ENCODE results near the gene SMAP1. TPM values are rescaled to one million over a fixed set of nuclear protein-coding genes. Genes with fewer than 3 reads are reported as not detected.

Gene SMAP1
- 27.7 TPM for total RNA-seq
- long read RNA-seq, transcript SMAP1-203 (11 exons, 3,333 nt) = major isoform, 83 of 97 reads
- long read RNA-seq, partial matches to known transcripts = 3 of 97 reads
- long read RNA-seq, other reads (novel, unspliced or antisense) = 8 of 97 reads

GRCh38 chr6:70667711-70668498 lies at the start of gene SMAP1:
SMAP1 (plus strand) TSS chr6:70667883; CDS start chr6:70668024, 141 bp downstream.
- intact Hi-C loops (cut with DNase I) = loop anchor here (5.0 kb wide), 1 partner anchor 101 kb away; the partner anchor contains the start of gene SDHAF4
- peak; percentile 99 for ATAC-seq (ENCODE audit: poor library complexity)
- peak; percentile 97 for DNase-seq

DNA sequence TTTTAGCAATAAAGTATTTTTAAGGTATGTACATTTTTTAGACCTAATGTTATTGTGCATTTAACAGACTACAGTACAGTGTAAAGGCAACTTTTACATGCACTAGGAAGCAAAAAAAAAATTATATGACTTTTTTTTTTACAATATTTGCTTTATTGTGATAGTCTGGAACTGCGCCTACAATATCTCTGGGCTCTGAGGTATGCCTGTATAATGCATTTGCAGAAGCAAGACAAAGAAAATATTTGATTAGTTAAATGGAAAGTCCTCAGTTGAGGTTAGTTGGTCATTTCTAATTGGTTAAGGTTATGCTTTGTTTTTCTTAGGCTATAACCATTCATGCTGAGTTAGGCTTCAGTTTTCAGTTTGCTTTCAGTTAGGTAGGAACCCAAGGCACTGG lies 46.9 kb upstream of the SMAP1 start:
- ATAC-seq (ENCODE audit: poor library complexity) = no peak
- no peak for DNase-seq
- intact Hi-C loops (cut with DNase I) = no loop called here

DNA sequence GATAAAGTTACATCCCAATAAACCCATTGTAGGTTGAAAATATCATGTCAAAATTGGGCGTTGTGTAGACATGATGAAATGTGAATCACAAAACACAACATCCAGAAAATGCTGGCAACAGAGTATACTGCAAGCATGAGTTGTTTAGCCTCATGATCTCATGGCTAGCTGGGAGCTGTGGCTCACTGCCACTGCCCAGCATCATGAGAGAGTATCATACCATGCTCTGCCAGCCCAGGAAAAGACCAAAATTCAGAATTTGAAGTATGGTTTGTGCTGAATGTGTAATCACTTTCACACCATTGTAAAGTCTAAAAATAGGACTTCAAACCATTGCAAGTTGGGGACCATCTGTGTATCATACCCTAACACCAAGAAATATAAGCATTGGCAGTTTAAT lies 45.2 kb upstream of the SMAP1 start:
- intact Hi-C loops (cut with DNase I) = no loop called here
- ATAC-seq (ENCODE audit: poor library complexity) (no peak), DNase-seq (no peak)

DNA sequence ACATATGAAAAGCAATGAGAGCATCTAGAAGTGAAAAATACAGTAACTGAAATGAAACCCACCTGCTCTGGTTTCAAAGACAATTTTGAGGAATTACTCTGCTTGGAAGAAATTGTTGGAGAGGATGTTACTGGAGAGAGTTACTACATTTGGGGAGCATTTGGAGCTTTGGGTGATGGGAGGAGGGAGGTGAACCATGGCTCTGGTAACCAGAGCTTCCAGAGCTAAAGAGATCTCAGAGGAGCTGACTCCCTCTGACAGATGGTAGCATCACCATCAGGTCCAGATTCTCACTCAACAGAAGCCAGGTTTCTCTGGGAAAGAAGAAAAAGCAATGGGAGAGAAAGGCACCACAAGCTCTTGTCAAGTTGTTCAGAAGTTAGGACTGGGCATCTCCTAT lies 42.2 kb upstream of the SMAP1 start:
- ATAC-seq (ENCODE audit: poor library complexity) = no peak
- intact Hi-C loops (cut with DNase I) = no loop called here
- no peak for DNase-seq

- no peak for ATAC-seq (ENCODE audit: poor library complexity)
- intact Hi-C loops (cut with DNase I) = no loop called here
- no peak for DNase-seq
Observed at GRCh38 chr6:70627500-70628254, 40.0 kb upstream of the SMAP1 start.

DNA sequence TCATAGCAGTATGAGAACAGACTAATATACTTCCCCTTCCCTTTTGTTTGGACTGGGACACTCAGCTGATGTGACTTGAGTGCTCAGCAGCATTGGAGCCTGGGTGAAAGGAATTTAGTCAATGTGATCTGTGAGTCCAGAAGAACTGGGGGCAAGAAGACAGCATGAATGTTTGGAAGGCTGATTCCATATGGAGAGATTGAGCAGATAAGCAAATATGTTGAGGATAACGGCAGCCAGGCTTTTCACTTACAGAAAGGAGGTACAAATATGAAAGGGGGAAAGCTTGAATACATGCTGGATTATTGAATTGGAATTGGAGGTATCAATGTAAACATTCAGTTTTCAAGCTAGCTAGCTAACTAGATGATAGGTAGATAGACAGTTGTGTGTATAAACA lies 37.8 kb upstream of the SMAP1 start:
- no peak for ATAC-seq (ENCODE audit: poor library complexity)
- intact Hi-C loops (cut with DNase I) = no loop called here
- DNase-seq = no peak

DNA sequence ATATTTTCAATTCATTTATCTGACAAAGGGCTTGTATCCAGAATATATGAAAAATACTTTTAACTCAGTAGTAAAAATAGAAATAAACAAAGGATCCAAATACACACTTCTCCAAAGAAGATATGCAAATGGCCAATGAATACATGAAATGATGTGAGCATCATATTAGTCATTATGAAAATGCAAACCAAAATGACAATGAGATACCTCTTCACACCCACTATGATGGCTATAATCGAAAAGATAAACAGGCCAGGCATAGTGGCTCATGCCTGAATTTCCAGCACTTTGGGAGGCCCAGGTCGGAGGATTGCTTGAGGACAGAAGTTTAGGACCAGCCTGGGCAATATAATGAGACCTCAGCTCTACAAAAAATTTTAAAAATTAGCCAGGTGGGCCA lies 33.8 kb upstream of the SMAP1 start:
- DNase-seq = no peak
- intact Hi-C loops (cut with DNase I) = no loop called here
- ATAC-seq (ENCODE audit: poor library complexity) = no peak

DNA sequence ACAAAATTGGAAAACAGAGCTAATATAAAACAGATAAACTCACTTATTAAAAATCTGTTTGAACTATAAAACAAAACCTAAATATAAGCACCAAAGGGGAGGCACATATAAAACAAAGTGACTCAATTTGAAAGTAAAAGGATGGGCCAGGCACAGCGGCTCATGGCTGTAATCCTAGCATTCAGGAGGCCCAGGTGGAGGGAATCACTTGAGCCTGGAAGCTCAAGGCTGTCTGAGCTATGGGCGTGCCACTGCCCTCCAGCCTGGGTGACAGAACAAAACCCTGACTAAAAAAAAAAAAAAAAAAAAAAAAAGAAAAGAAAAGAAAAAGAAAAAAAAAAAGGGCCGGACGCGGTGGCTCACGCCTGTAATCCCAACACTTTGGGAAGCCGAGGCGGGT lies 31.1 kb upstream of the SMAP1 start:
- DNase-seq (no peak), ATAC-seq (ENCODE audit: poor library complexity) (no peak)
- intact Hi-C loops (cut with DNase I) = no loop called here

DNA sequence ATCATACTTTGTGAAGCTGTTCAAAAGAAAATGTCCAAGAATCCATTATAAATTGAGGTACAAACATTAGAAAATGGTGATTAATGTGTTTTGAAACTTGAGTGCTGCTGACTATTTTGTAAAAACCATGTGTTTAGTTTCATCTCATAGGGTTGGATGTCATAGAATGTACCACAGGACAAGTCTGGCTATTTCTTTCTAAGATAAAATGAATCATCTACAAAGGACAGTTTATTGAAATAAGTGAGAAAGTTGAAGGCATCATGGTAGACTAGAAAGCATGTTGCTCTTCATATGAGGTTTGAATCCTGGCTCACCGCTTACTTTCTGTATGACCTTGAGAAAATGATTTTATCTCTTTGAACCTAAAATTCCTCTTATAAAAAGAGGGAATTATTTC lies 29.2 kb upstream of the SMAP1 start:
- intact Hi-C loops (cut with DNase I) = no loop called here
- ATAC-seq (ENCODE audit: poor library complexity) = no peak
- DNase-seq = no peak

- ATAC-seq (ENCODE audit: poor library complexity) (no peak), DNase-seq (no peak)
- intact Hi-C loops (cut with DNase I) = no loop called here
Observed at GRCh38 chr6:70651326-70651905, 16.3 kb upstream of the SMAP1 start.

DNA sequence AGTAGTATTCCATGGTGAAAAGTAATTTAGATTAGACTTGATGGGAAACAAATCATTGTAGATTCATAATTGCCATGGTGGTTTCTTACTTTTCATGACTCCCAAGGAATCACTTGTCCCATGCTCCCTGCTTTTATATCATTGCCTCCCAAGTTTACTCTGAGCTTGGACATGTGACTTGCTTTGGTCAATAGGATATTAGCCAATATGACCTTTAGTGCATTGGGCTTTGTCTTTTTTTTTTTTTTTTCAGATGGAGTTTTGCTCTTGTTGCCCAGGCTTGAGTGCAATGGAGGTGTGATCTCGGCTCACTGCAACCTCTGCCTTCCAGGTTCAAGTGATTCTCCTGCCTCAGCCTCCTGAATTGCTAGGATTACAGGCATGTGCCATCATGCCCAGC lies 15.5 kb upstream of the SMAP1 start:
- intact Hi-C loops (cut with DNase I) = no loop called here
- DNase-seq (no peak), ATAC-seq (ENCODE audit: poor library complexity) (no peak)

GRCh38 chr6:70657706-70658105 lies 10.0 kb upstream of the SMAP1 start:
- intact Hi-C loops (cut with DNase I) = no loop called here
- no peak for ATAC-seq (ENCODE audit: poor library complexity)

GRCh38 chr6:70663881-70664466 lies 3.7 kb upstream of the SMAP1 start:
- no peak for ATAC-seq (ENCODE audit: poor library complexity)
- no peak for DNase-seq
- intact Hi-C loops (cut with DNase I) = no loop called here

More at GRCh38 chr6:70657706-70658105, 10.0 kb upstream of the SMAP1 start:
- no peak for DNase-seq

DNA sequence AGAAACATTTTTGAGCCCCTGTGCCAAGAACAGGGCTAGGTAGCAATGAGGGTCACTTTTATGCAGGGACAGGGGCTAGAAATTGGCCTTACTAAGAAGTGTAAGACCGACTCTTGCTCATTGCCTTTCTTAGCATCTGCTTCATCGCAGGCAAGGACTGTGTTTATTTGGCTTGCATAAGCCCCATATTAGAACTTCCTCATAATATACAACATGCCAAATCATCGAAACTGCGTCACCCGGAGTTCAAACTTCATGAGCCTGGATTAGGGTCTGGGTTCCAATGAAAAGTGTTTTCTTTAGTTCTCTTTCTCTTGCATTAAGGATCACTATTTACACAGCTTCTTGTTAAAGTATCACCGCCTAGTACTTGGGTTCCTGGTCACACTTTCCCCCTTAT lies 977 bp upstream of the SMAP1 start:
- intact Hi-C loops (cut with DNase I) = loop anchor here (5.0 kb wide), 1 partner anchor 99 kb away; the partner anchor contains the start of gene SDHAF4
- no peak for DNase-seq
- no peak for ATAC-seq (ENCODE audit: poor library complexity)

DNA sequence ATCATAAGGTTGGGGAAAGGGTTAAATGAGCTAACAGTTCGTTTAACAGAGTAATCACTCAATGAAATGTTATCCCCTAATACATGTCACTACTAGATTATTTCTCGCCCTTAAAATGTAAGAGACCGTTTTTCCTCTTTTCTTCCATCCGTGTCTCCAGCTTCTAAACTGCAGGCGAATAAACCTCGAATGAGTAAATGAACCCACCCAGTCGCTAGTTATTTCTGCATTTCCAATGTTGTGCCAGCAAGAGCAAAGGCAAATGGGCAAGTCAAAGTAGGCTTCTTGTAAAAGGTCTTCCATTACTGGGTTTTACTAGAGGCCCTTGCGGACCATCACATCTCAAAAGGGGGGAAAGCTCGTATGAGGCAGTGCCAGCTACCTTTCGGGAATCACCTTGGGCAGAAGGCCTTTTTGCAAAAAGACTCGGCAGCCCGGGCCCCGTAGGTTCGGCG lies 400 bp upstream of the SMAP1 start:
- no peak for ATAC-seq (ENCODE audit: poor library complexity)
- intact Hi-C loops (cut with DNase I) = loop anchor here (5.0 kb wide), 1 partner anchor 100 kb away; the partner anchor contains the start of gene SDHAF4
- DNase-seq = no peak

DNA sequence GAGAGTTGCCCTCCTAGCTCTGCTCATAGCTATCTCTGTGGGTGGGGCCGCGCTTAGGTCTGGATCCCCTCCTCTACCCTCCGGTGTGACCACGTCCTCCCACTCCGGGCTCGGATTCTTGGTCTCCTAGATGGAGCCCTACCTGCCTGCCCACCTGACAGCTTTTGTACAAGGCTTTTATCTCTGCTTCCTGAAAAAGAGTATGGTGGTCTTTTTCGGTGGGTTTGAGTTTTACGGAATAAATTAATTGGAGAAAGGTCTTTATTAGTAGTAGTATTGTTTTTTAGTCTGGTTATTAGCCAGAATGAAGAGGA lies 773 bp downstream of the SMAP1 start:
- intact Hi-C loops (cut with DNase I) = loop anchor here (5.0 kb wide), 1 partner anchor 101 kb away; the partner anchor contains the start of gene SDHAF4
- ATAC-seq (ENCODE audit: poor library complexity) (no peak), DNase-seq (no peak)

DNA sequence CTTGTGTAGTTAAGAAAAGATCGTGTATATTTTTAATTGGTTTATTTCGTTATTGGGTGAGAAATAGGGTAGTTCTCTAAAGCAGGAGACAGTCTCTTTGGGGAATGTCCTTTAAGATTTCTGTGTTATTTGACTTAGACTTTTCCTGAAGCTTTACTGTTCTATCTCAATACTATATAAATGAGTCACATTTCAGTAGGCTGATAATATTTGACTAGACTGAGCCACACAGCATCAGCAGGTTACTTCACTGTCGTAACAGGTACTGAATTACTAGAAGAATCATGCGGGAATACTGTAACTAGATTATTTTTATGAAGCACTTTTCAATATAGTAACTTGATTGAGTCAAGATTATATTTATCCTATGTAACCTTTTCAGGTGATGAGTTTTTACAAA lies 1.4 kb downstream of the SMAP1 start:
- DNase-seq = no peak
- ATAC-seq (ENCODE audit: poor library complexity) = no peak
- intact Hi-C loops (cut with DNase I) = loop anchor here (5.0 kb wide), 1 partner anchor 102 kb away; the partner anchor contains the start of gene SDHAF4

GRCh38 chr6:70672549-70672948 lies 4.9 kb downstream of the SMAP1 start:
- ATAC-seq (ENCODE audit: poor library complexity) (no peak), DNase-seq (no peak)
- intact Hi-C loops (cut with DNase I) = no loop called here

DNA sequence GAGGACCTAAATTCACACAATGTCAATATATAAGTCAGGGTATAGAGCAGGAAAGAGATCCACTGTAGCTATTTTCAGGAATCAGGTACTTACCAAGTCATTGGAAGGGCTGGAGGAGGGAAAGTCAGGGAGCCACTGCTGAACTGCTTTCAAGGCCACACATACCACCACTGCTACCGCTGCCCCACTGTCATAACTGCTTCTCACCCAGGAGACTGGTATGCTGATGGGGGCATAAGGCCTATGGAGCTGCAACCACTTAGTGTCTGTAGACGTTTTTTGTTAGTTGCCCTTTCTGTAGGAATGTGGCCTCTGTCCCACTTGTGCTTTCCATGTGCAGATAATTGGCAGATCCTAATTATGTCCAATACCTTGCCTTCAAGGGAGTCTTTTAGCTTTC lies 5.4 kb downstream of the SMAP1 start:
- intact Hi-C loops (cut with DNase I) = no loop called here
- DNase-seq (no peak), ATAC-seq (ENCODE audit: poor library complexity) (peak; percentile 26)

All from Right ventricle myocardium superior (tissue), 1 donor.